Measurements from ENCODE around the gene SOX6. TPM values are rescaled to one million over a fixed set of nuclear protein-coding genes. Genes with fewer than 3 reads are reported as not detected.

The SOX6 gene
- total RNA-seq, 2 experiments from 2014 or later: 0.36 TPM; not detected in 1

GRCh38 chr11:16346975-16347374, 9.4 kb downstream of the SOX6 start:
- ChIA-PET CTCF (no interaction called here), POLR2A (no interaction called here)
- H3K4me3 Mint-ChIP-seq: no peak overlapping the region
- no peaks in the 10 kb centered on the region for H3K9me3 Mint-ChIP-seq
- intact Hi-C loops (cut with micrococcal nuclease): no loop called here
- H3K36me3 Mint-ChIP-seq (ENCODE audit: low read depth): no peaks in the 10 kb centered on the region
- ATAC-seq (no peak), DNase-seq (no peak)
- no peaks in the 10 kb centered on the region for H3K4me1 Mint-ChIP-seq (ENCODE audit: low read depth)
- TF ChIP-seq CTCF (IDR thresholded peaks at IDR 0.05): no peak
- H3K27me3 Mint-ChIP-seq: no peaks in the 10 kb centered on the region
- no peak overlapping the region for H3K27ac Mint-ChIP-seq

- no peaks in the 10 kb centered on the region for H3K4me1 Mint-ChIP-seq (ENCODE audit: low read depth)
- no peak overlapping the region for H3K4me3 Mint-ChIP-seq
- intact Hi-C loops (cut with micrococcal nuclease): no loop called here
- ATAC-seq: no peak
- peaks cover 3% of the 10 kb centered on the region for H3K9me3 Mint-ChIP-seq
- no peaks in the 10 kb centered on the region for H3K36me3 Mint-ChIP-seq (ENCODE audit: low read depth)
- DNase-seq: no peak
- CTCF ChIA-PET: no interaction called here
- no peak overlapping the region for H3K27ac Mint-ChIP-seq
- H3K27me3 Mint-ChIP-seq: no peaks in the 10 kb centered on the region
- no peak for TF ChIP-seq CTCF (IDR thresholded peaks at IDR 0.05)
- POLR2A ChIA-PET: no interaction called here
Observed at GRCh38 chr11:16341853-16342252, 14.5 kb downstream of the SOX6 start.

- Mint-ChIP-seq H3K4me3 (no peak overlapping the region), H3K27ac (no peak overlapping the region), H3K27me3 (no peaks in the 10 kb centered on the region), H3K36me3 (ENCODE audit: low read depth) (no peaks in the 10 kb centered on the region), H3K4me1 (ENCODE audit: low read depth) (no peaks in the 10 kb centered on the region), H3K9me3 (peaks cover 4% of the 10 kb centered on the region)
- DNase-seq (no peak), ATAC-seq (no peak)
- intact Hi-C loops (cut with micrococcal nuclease): no loop called here
- TF ChIP-seq CTCF (IDR thresholded peaks at IDR 0.05): no peak
- ChIA-PET CTCF (no interaction called here), POLR2A (no interaction called here)
Observed at GRCh38 chr11:16338393-16338792, 18.0 kb downstream of the SOX6 start.

- H3K27ac Mint-ChIP-seq: no peak overlapping the region
- H3K4me3 Mint-ChIP-seq: no peak overlapping the region
- no peak for TF ChIP-seq CTCF (IDR thresholded peaks at IDR 0.05)
- H3K9me3 Mint-ChIP-seq: peaks cover 4% of the 10 kb centered on the region
- intact Hi-C loops (cut with micrococcal nuclease): no loop called here
- H3K27me3 Mint-ChIP-seq: no peaks in the 10 kb centered on the region
- POLR2A ChIA-PET: no interaction called here
- no peaks in the 10 kb centered on the region for H3K4me1 Mint-ChIP-seq (ENCODE audit: low read depth)
- CTCF ChIA-PET: no interaction called here
- DNase-seq (no peak), ATAC-seq (no peak)
- H3K36me3 Mint-ChIP-seq (ENCODE audit: low read depth): no peaks in the 10 kb centered on the region
Observed at GRCh38 chr11:16337421-16338213, 18.7 kb downstream of the SOX6 start.

- intact Hi-C loops (cut with micrococcal nuclease): no loop called here
- Mint-ChIP-seq H3K9me3 (peaks cover 4% of the 10 kb centered on the region), H3K27ac (no peak overlapping the region)
Observed at GRCh38 chr11:16336721-16337120, 19.6 kb downstream of the SOX6 start.

More at GRCh38 chr11:16336721-16337120, 19.6 kb downstream of the SOX6 start:
- CTCF ChIA-PET: no interaction called here
- ATAC-seq: no peak
- H3K4me3 Mint-ChIP-seq: no peak overlapping the region
- no peaks in the 10 kb centered on the region for H3K4me1 Mint-ChIP-seq (ENCODE audit: low read depth)
- H3K36me3 Mint-ChIP-seq (ENCODE audit: low read depth): no peaks in the 10 kb centered on the region
- H3K27me3 Mint-ChIP-seq: no peaks in the 10 kb centered on the region
- no peak for DNase-seq
- POLR2A ChIA-PET: no interaction called here
- no peak for TF ChIP-seq CTCF (IDR thresholded peaks at IDR 0.05)
